GM23338 (cell line): Measurements from ENCODE around the gene PTRH2. TPM values are rescaled to one million over a fixed set of nuclear protein-coding genes. Genes with fewer than 3 reads are reported as not detected.

ENCODE experiments used
- ATAC-seq: fragments of 200-7000 bp; cut with Tn5 transposase; 3 replicates; pipeline ENCODE4 v1.9.1; 2020
- DNase-seq: peaks from one replicate; pipeline ENCODE4 v3.0.0-alpha.2; 2015; ENCODE audit warnings: low spot score
- H2AFZ ChIP-seq: fragments of 200-600 bp; sonication (generic); 2 replicates; pipeline ENCODE4 v1.8.0; 2016; ENCODE audit warnings: antibody characterized with exemption, mild to moderate bottlenecking, moderate library complexity
- H3F3A ChIP-seq: fragments of 200-600 bp; sonication (generic); replicated peaks from 2 replicates; pipeline ENCODE4 v1.8.0; 2017; ENCODE audit warnings: antibody characterized with exemption, mixed run types, low read depth
- H3K27ac ChIP-seq: fragments of 200-600 bp; sonication (generic); 2 replicates; pipeline ENCODE4 v1.6.1; 2016; ENCODE audit warnings: low read depth
- H3K27me3 ChIP-seq: fragments of 200-600 bp; sonication (generic); 2 replicates; pipeline ENCODE4 v1.8.0; 2016; ENCODE audit warnings: mild to moderate bottlenecking, mixed run types, moderate library complexity; ENCODE audit not compliant: insufficient read depth
- H3K36me3 ChIP-seq: fragments of 200-600 bp; sonication (generic); 2 replicates; pipeline ENCODE4 v1.8.0; 2016; ENCODE audit warnings: mild to moderate bottlenecking; ENCODE audit not compliant: insufficient read depth
- H3K4me1 ChIP-seq: fragments of 200-600 bp; sonication (generic); 2 replicates; pipeline ENCODE4 v1.8.0; 2016; ENCODE audit warnings: mild to moderate bottlenecking, moderate library complexity; ENCODE audit not compliant: insufficient read depth
- H3K4me2 ChIP-seq: fragments of 200-600 bp; sonication (generic); 2 replicates; pipeline ENCODE4 v1.7.1; 2017; ENCODE audit warnings: mixed run types
- H3K4me3 ChIP-seq: fragments of 200-600 bp; sonication (generic); 2 replicates; pipeline ENCODE4 v1.6.1; 2016; ENCODE audit warnings: mixed run types
- H3K79me2 ChIP-seq: fragments of 200-600 bp; sonication (generic); replicated peaks from 2 replicates; pipeline ENCODE4 v1.8.0; 2017; ENCODE audit warnings: mild to moderate bottlenecking; ENCODE audit not compliant: insufficient read depth
- H3K9me2 ChIP-seq: fragments of 200-600 bp; sonication (generic); 2 replicates; pipeline ENCODE4 v1.8.0; 2017; ENCODE audit not compliant: insufficient read depth
- H4K20me1 ChIP-seq: fragments of 200-600 bp; sonication (generic); replicated peaks from 2 replicates; pipeline ENCODE4 v1.8.0; 2017; ENCODE audit warnings: mild to moderate bottlenecking; ENCODE audit not compliant: insufficient read depth
- H3K27ac Mint-ChIP-seq: 2 replicates; pipeline ENCODE4 v1.8.0; 2020; ENCODE audit warnings: inconsistent platforms, mild to moderate bottlenecking, moderate library complexity, mixed read lengths
- H3K27me3 Mint-ChIP-seq: 3 replicates; pipeline ENCODE4 v1.8.0; 2022; ENCODE audit warnings: low read depth, mild to moderate bottlenecking, moderate library complexity, mixed read lengths, inconsistent platforms; ENCODE audit not compliant: insufficient read depth, poor library complexity
- H3K36me3 Mint-ChIP-seq: 3 replicates; pipeline ENCODE4 v1.8.0; 2021; ENCODE audit warnings: low read depth, mild to moderate bottlenecking, inconsistent platforms, moderate library complexity, mixed read lengths
- H3K4me1 Mint-ChIP-seq: 3 replicates; pipeline ENCODE4 v1.8.0; 2020; ENCODE audit warnings: mild to moderate bottlenecking, inconsistent platforms, mixed read lengths
- H3K4me3 Mint-ChIP-seq: 3 replicates; pipeline ENCODE4 v1.8.0; 2021; ENCODE audit warnings: moderate library complexity, mild to moderate bottlenecking, inconsistent platforms, mixed read lengths
- H3K9me3 Mint-ChIP-seq: 3 replicates; pipeline ENCODE4 v1.8.0; 2020; ENCODE audit warnings: moderate library complexity, mild to moderate bottlenecking, inconsistent platforms, mixed read lengths
- CREB1 ChIP-seq: fragments of 250-450 bp; sonication (Bioruptor Pico); IDR thresholded peaks from 2 replicates; pipeline ENCODE4 v1.5.0; 2020; ENCODE audit warnings: low read depth, mild to moderate bottlenecking, moderate library complexity
- CTCF ChIP-seq, 2 experiments: fragments of 200-600 bp in 1 of 2; sonication (generic) in 1 of 2; conservative IDR thresholded peaks; 2 replicates each; pipeline versions ENCODE4 v1.5.1 to v1.6.1; 2016 to 2017; ENCODE audit warnings: antibody characterized with exemption in 2 of 2, low read depth in 2 of 2, mild to moderate bottlenecking in 2 of 2, moderate library complexity in 1 of 2
- EZH2 ChIP-seq: fragments of 200-600 bp; sonication (generic); IDR thresholded peaks from one replicate; pipeline ENCODE4 v1.8.0; 2017; ENCODE audit warnings: antibody characterized with exemption, mild to moderate bottlenecking, low read depth; ENCODE audit not compliant: unreplicated experiment
- EZH2phosphoT487 ChIP-seq: fragments of 200-600 bp; sonication (generic); IDR thresholded peaks from one replicate; pipeline ENCODE4 v1.8.1; 2018; ENCODE audit warnings: antibody characterized with exemption; ENCODE audit not compliant: unreplicated experiment
- JUNB ChIP-seq: IDR thresholded peaks from one replicate; pipeline ENCODE4 v1.6.1; 2016; ENCODE audit warnings: antibody characterized with exemption; ENCODE audit not compliant: unreplicated experiment
- NANOG ChIP-seq: IDR thresholded peaks from 2 replicates; pipeline ENCODE4 v1.6.1; 2016; ENCODE audit warnings: antibody characterized with exemption, borderline replicate concordance
- STAT1 ChIP-seq: IDR thresholded peaks from one replicate; pipeline ENCODE4 v1.6.1; 2016; ENCODE audit warnings: antibody characterized with exemption; ENCODE audit not compliant: unreplicated experiment
- ZNF114 ChIP-seq: fragments of 250-450 bp; sonication (Bioruptor Pico); IDR thresholded peaks from 2 replicates; pipeline ENCODE4 v1.5.0; 2020; ENCODE audit warnings: mild to moderate bottlenecking, moderate library complexity
- ZNF331 ChIP-seq: fragments of 250-450 bp; sonication (Bioruptor Pico); IDR thresholded peaks from 2 replicates; pipeline ENCODE4 v1.5.0; 2020; ENCODE audit warnings: low read depth, mild to moderate bottlenecking, moderate library complexity
- polyA plus RNA-seq: library from polyadenylated mRNA; unstranded; fragments of >200 nt; fragmentation: Nextera tagmentation; extraction: Ambion mirVana; gene quantifications from 2 replicates; pipeline ENCODE4 v1.2.1, GENCODE V29; 2016
- total RNA-seq: library from RNA; depleted of rRNA; stranded (reverse); fragments of >200 nt; shearing (Covaris generic); gene quantifications from 2 replicates; pipeline ENCODE4 v1.2.3, GENCODE V29; 2014
- TF ChIP-seq, protein P1 (sequence below): IDR thresholded peaks from one replicate; pipeline ENCODE4 v1.6.1; 2018; ENCODE audit warnings: antibody characterized with exemption; ENCODE audit not compliant: unreplicated experiment
- TF ChIP-seq, protein P2 (sequence below): fragments of 250-450 bp; sonication (Bioruptor Pico); IDR thresholded peaks from 2 replicates; pipeline ENCODE4 v1.5.0; 2020; ENCODE audit warnings: mild to moderate bottlenecking, moderate library complexity
- TF ChIP-seq, protein P3 (sequence below): IDR thresholded peaks from 2 replicates; pipeline ENCODE4 v1.6.1; 2016; ENCODE audit warnings: antibody characterized with exemption

PTRH2 gene
- total and polyA plus RNA-seq, 2 experiments from 2014 or later, result 32.7 to 85.2 TPM

DNA sequence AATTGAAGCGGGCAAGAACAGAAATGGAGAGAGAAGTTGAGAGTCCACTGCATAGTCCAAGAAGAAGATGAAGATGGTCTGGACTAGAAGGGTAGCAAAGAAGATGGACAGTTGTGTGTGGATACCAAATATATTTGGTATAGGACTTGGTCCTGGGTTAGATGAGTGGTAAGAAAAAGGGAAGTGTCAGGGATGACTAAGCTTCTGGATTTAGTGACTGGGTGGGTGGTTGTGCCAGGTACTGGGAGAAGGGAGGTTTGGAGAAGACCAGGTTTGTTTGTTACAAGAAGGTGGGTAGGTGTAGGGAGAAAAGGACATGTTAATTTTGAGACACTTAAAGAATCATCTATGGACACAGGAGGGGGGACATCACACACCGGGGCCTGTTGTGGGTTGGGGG is 5.6 kb upstream of the PTRH2 start:
- no peaks in the 10 kb centered on the region for H3K27me3 ChIP-seq
- peaks cover 6% of the 10 kb centered on the region; the same call in 1 of the 2 replicates for H3F3A ChIP-seq
- H3K79me2 ChIP-seq, result peaks cover 96% of the 10 kb centered on the region
- Mint-ChIP-seq H3K27ac (no peak overlapping the region), H3K27me3 (no peaks in the 10 kb centered on the region), H3K36me3 (peaks cover 2% of the 10 kb centered on the region; the same call in 1 of the 3 replicates), H3K4me1 (peaks cover 6% of the 10 kb centered on the region), H3K4me3 (no peak overlapping the region), H3K9me3 (no peaks in the 10 kb centered on the region)
- H3K4me2 ChIP-seq, result no peak overlapping the region
- no peak overlapping the region for H3K4me3 ChIP-seq
- H3K4me1 ChIP-seq, result peaks cover 8% of the 10 kb centered on the region
- H3K36me3 ChIP-seq, result no peaks in the 10 kb centered on the region
- no peak overlapping the region for H2AFZ ChIP-seq
- no peak for DNase-seq
- H3K27ac ChIP-seq, result no peak overlapping the region
- TF ChIP-seq ZNF114 (no peak), EZH2 (no peak), JUNB (no peak), CREB1 (no peak), CTCF (conservative IDR thresholded peaks at IDR 0.05; ENCODE audit: low read depth in 2 of 2) (no peak), NANOG (no peak), EZH2phosphoT487 (no peak), STAT1 (no peak), ZNF331 (CRISPR knock-in tag) (no peak)
- TF ChIP-seq, protein P1, sequence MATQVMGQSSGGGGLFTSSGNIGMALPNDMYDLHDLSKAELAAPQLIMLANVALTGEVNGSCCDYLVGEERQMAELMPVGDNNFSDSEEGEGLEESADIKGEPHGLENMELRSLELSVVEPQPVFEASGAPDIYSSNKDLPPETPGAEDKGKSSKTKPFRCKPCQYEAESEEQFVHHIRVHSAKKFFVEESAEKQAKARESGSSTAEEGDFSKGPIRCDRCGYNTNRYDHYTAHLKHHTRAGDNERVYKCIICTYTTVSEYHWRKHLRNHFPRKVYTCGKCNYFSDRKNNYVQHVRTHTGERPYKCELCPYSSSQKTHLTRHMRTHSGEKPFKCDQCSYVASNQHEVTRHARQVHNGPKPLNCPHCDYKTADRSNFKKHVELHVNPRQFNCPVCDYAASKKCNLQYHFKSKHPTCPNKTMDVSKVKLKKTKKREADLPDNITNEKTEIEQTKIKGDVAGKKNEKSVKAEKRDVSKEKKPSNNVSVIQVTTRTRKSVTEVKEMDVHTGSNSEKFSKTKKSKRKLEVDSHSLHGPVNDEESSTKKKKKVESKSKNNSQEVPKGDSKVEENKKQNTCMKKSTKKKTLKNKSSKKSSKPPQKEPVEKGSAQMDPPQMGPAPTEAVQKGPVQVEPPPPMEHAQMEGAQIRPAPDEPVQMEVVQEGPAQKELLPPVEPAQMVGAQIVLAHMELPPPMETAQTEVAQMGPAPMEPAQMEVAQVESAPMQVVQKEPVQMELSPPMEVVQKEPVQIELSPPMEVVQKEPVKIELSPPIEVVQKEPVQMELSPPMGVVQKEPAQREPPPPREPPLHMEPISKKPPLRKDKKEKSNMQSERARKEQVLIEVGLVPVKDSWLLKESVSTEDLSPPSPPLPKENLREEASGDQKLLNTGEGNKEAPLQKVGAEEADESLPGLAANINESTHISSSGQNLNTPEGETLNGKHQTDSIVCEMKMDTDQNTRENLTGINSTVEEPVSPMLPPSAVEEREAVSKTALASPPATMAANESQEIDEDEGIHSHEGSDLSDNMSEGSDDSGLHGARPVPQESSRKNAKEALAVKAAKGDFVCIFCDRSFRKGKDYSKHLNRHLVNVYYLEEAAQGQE, result no peak
- TF ChIP-seq, protein P2, sequence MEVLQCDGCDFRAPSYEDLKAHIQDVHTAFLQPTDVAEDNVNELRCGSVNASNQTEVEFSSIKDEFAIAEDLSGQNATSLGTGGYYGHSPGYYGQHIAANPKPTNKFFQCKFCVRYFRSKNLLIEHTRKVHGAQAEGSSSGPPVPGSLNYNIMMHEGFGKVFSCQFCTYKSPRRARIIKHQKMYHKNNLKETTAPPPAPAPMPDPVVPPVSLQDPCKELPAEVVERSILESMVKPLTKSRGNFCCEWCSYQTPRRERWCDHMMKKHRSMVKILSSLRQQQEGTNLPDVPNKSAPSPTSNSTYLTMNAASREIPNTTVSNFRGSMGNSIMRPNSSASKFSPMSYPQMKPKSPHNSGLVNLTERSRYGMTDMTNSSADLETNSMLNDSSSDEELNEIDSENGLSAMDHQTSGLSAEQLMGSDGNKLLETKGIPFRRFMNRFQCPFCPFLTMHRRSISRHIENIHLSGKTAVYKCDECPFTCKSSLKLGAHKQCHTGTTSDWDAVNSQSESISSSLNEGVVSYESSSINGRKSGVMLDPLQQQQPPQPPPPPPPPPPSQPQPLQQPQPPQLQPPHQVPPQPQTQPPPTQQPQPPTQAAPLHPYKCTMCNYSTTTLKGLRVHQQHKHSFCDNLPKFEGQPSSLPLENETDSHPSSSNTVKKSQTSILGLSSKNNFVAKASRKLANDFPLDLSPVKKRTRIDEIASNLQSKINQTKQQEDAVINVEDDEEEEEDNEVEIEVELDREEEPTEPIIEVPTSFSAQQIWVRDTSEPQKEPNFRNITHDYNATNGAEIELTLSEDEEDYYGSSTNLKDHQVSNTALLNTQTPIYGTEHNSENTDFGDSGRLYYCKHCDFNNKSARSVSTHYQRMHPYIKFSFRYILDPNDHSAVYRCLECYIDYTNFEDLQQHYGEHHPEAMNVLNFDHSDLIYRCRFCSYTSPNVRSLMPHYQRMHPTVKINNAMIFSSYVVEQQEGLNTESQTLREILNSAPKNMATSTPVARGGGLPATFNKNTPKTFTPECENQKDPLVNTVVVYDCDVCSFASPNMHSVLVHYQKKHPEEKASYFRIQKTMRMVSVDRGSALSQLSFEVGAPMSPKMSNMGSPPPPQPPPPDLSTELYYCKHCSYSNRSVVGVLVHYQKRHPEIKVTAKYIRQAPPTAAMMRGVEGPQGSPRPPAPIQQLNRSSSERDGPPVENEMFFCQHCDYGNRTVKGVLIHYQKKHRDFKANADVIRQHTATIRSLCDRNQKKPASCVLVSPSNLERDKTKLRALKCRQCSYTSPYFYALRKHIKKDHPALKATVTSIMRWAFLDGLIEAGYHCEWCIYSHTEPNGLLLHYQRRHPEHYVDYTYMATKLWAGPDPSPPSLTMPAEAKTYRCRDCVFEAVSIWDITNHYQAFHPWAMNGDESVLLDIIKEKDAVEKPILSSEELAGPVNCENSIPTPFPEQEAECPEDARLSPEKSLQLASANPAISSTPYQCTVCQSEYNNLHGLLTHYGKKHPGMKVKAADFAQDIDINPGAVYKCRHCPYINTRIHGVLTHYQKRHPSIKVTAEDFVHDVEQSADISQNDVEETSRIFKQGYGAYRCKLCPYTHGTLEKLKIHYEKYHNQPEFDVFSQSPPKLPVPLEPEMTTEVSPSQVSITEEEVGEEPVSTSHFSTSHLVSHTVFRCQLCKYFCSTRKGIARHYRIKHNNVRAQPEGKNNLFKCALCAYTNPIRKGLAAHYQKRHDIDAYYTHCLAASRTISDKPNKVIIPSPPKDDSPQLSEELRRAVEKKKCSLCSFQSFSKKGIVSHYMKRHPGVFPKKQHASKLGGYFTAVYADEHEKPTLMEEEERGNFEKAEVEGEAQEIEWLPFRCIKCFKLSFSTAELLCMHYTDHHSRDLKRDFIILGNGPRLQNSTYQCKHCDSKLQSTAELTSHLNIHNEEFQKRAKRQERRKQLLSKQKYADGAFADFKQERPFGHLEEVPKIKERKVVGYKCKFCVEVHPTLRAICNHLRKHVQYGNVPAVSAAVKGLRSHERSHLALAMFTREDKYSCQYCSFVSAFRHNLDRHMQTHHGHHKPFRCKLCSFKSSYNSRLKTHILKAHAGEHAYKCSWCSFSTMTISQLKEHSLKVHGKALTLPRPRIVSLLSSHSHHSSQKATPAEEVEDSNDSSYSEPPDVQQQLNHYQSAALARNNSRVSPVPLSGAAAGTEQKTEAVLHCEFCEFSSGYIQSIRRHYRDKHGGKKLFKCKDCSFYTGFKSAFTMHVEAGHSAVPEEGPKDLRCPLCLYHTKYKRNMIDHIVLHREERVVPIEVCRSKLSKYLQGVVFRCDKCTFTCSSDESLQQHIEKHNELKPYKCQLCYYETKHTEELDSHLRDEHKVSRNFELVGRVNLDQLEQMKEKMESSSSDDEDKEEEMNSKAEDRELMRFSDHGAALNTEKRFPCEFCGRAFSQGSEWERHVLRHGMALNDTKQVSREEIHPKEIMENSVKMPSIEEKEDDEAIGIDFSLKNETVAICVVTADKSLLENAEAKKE (CRISPR knock-in tag), result no peak
- TF ChIP-seq, protein P3, sequence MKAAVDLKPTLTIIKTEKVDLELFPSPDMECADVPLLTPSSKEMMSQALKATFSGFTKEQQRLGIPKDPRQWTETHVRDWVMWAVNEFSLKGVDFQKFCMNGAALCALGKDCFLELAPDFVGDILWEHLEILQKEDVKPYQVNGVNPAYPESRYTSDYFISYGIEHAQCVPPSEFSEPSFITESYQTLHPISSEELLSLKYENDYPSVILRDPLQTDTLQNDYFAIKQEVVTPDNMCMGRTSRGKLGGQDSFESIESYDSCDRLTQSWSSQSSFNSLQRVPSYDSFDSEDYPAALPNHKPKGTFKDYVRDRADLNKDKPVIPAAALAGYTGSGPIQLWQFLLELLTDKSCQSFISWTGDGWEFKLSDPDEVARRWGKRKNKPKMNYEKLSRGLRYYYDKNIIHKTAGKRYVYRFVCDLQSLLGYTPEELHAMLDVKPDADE, result no peak
- peaks cover 28% of the 10 kb centered on the region for H4K20me1 ChIP-seq
- ATAC-seq, result no peak
- no peaks in the 10 kb centered on the region for H3K9me2 ChIP-seq
